SJSA1 (cell line): ENCODE data around the gene RFLNA. TPM values are rescaled to one million over a fixed set of nuclear protein-coding genes. Genes with fewer than 3 reads are reported as not detected.
"Not testable (repeated sequence)": the region's sequence is repeated elsewhere in the genome, so short reads cannot be mapped to it uniquely, and the experiment has no call there.

Experiments
- DNase-seq, 2 experiments: peaks; one replicate each; pipeline ENCODE4 v3.0.0-alpha.2; 2015 to 2020; ENCODE audit warnings: low spot score in 2 of 2, low read depth in 1 of 2
- H3K27ac ChIP-seq: fragments of 250-450 bp; sonication (Bioruptor Pico); 2 replicates; pipeline ENCODE4 v1.5.1; 2020; ENCODE audit warnings: mild to moderate bottlenecking, moderate library complexity
- H3K27me3 ChIP-seq: fragments of 250-450 bp; sonication (Bioruptor Pico); replicated peaks from 2 replicates; pipeline ENCODE4 v1.5.1; 2020; ENCODE audit warnings: mild to moderate bottlenecking, moderate library complexity
- H3K36me3 ChIP-seq: fragments of 250-450 bp; sonication (Bioruptor Pico); 2 replicates; pipeline ENCODE4 v1.5.1; 2020; ENCODE audit warnings: mild to moderate bottlenecking
- H3K4me1 ChIP-seq: fragments of 250-450 bp; sonication (Bioruptor Pico); replicated peaks from 2 replicates; pipeline ENCODE4 v1.6.1; 2021; ENCODE audit warnings: mild to moderate bottlenecking
- H3K4me3 ChIP-seq: fragments of 250-450 bp; sonication (Bioruptor Pico); 2 replicates; pipeline ENCODE4 v1.5.1; 2020; ENCODE audit warnings: mild to moderate bottlenecking
- H3K9me3 ChIP-seq: fragments of 250-450 bp; sonication (Bioruptor Pico); replicated peaks from 2 replicates; pipeline ENCODE4 v1.5.1; 2020; ENCODE audit warnings: mild to moderate bottlenecking
- total RNA-seq: library from RNA; depleted of rRNA; stranded (reverse); fragments of >200 nt; shearing (Covaris generic); gene quantifications from 2 replicates; pipeline ENCODE4 v1.2.3, GENCODE V29; 2014

The RFLNA gene
- total RNA-seq, 1 experiment from 2014 or later, result not detected

DNA sequence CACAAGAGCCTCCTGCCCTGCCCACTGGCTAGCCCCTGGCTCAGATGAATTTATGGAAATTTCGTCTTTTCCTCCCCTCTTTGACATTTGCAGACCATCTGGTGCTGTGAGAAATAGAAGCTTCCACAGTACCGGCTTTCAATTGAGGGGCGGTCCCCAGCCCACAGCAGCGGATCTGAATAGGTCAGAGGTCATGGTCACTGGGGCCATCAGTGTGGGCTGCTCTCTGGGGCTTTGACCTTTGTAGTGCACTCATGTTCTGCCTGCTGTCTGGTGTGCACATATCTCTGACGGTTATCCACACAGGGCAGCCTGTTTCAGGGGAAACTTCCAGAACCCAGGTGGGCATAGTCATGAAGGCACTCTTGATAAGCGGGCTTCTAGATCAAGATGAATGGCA lies 2.5 kb upstream of the RFLNA start:
- no peak for DNase-seq
- H3K4me3 ChIP-seq, result no peak overlapping the region
- peaks cover 28% of the 10 kb centered on the region for H3K27me3 ChIP-seq
- H3K9me3 ChIP-seq, result peaks cover 3% of the 10 kb centered on the region; the same call in 1 of the 2 replicates
- peaks cover 14% of the 10 kb centered on the region for H3K4me1 ChIP-seq
- no peaks in the 10 kb centered on the region for H3K36me3 ChIP-seq
- no peak overlapping the region for H3K27ac ChIP-seq

DNA sequence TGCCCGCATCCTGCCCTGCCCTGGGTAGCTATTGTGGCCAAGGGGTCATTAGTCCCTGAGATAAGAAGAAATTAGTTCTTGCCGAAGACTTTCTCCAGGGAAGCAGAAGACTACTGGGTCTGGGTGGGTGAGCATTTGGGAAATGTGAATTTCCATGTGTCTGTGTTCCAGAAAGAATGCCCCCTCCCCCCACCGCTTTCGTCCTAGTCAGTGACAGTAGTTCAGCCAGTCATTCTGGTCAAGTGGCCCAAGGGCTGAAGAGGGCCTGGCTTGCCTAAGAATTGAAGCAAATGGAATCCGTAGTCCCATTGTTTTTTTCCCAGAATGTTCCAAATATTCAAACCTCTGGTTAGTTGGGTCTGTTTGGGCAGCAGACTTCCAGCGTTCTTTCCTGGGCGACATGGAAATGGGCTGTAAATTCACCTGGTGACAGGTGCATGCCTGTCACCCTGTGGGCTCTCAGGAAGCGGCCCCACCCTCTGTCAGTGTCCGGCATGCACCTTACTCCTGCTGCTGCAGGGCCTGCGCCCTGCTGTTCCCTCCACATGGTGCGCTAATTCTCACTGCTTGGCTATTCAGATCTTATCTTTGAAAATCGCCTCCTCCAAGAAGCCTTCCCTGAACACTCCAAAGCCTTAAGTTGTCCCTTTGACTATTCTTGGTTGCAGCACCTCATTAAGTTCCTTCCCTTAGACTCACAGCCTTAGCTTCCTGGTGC lies 1.4 kb upstream of the RFLNA start:
- DNase-seq, result no peak
- Histone ChIP-seq H3K36me3 (no peaks in the 10 kb centered on the region), H3K27me3 (peaks cover 31% of the 10 kb centered on the region), H3K4me1 (peaks cover 14% of the 10 kb centered on the region), H3K27ac (no peak overlapping the region), H3K4me3 (no peak overlapping the region), H3K9me3 (peaks cover under 1% of the 10 kb centered on the region; the same call in 1 of the 2 replicates)

DNA sequence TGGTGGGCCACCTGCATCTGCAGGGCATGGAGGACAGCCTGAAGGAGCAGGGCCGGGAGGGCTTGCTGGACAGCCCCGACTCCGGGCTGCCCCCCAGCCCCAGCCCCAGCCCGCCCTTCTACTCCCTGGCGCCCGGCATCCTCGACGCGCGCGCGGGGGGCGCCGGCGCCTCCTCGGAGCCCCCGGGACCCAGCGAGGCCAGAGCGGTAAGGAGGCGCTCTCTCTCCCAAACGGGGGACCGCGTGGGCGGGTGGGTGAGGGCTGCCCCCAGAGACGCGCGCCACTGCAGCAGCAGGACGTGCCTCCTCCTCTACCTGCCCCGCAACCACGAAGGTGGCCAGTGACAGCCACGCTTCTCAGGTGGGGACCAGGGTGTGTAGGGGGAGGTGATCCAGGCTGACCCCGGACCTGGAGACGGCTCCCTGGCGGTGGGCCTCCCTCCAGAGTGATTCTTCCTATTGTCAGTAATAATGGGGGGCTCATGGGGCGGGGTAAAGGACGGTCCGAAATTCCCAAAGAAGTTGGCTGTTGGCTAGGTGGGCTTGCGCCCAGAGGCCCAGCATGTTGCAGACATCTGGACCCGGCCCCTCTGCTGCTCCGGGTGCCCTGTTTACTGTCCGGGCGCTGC lies 652 bp downstream of the RFLNA start:
- Histone ChIP-seq H3K27me3 (peaks cover 37% of the 10 kb centered on the region), H3K36me3 (no peaks in the 10 kb centered on the region), H3K4me1 (no peaks in the 10 kb centered on the region; the same call in 1 of the 2 replicates), H3K9me3 (no peaks in the 10 kb centered on the region), H3K4me3 (no peak overlapping the region), H3K27ac (no peak overlapping the region)
- DNase-seq, result no peak

DNA sequence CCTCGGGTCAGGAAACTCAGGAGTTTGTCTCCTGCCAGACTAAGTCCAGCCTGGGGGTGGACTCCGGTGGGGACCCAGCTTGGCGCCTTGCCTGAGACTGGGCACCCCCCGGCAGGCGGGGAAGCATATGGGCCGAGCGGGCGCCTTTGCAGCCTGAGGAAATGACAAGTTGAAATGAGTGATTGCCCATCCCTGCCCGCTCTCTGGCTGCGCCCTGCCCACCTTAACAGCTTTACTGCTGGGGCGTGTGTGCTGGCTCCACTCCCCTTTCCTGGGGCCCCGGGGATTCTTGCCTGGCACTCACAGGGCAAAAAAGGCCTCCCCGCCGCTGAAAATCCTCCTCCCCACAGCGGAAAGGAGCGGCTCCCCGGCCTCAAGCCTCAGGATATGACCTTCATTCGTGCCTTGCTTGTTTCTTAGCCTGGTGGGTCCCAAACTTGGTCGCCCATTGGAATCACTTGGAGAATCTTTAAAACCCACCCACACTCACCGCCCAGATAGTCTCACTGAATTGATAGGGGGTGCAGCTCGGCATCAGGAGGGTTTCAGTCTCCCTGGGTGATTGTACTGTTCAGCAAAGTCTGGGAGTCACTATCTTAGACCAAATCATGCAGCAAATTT lies 1.5 kb downstream of the RFLNA start:
- Histone ChIP-seq H3K9me3 (no peaks in the 10 kb centered on the region), H3K27me3 (peaks cover 37% of the 10 kb centered on the region), H3K4me1 (no peaks in the 10 kb centered on the region; the same call in 1 of the 2 replicates), H3K36me3 (no peaks in the 10 kb centered on the region), H3K4me3 (no peak overlapping the region), H3K27ac (no peak overlapping the region)
- no peak for DNase-seq

DNA sequence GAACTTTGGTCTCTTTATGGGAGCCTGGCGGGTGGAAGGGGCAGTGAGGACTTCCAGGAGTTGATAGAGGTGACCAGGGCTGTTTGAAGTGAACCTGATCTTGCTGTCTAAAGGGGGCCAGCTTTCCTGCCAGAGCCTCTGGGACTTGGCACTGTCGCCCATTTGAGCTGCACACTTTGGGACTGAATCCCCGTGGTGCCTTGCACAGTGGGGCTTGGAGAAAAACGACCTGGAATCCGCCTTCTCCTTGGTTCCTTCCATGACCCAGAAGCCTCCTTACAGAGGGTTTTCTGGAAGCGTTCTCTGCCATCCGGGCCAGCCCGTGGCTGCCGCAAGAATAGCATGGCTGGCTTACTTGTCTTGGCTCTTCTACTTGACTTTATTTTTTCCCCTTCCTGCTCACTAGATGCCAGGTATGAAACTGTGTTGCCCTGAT lies 2.0 kb downstream of the RFLNA start:
- no peak overlapping the region for H3K27ac ChIP-seq
- no peaks in the 10 kb centered on the region for H3K9me3 ChIP-seq
- peaks cover 37% of the 10 kb centered on the region for H3K27me3 ChIP-seq
- H3K4me1 ChIP-seq, result no peaks in the 10 kb centered on the region; the same call in 1 of the 2 replicates
- no peaks in the 10 kb centered on the region for H3K36me3 ChIP-seq
- no peak for DNase-seq
- no peak overlapping the region for H3K4me3 ChIP-seq

DNA sequence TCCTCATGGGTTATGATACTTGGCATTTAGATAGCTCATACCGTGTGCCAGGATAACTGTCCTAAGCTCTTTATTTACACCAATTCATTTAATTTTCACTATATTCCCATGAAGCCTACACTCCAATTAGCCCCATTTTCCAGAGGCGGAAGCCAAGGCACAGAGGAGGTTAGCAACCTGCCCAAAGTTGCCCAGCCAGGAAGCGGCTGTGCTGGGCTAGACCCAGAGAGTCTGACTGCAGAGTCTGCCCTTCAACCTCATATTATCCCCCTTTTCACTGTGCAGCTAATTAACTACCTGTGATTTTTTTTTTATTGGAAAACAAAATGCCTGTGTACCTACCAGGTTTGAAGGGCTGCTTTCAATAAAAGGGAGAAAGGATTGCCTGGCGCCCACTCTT lies 2.5 kb downstream of the RFLNA start:
- H3K27ac ChIP-seq, result no peak overlapping the region
- H3K27me3 ChIP-seq, result peaks cover 37% of the 10 kb centered on the region
- no peaks in the 10 kb centered on the region for H3K9me3 ChIP-seq
- no peak overlapping the region for H3K4me3 ChIP-seq
- no peak for DNase-seq
- no peaks in the 10 kb centered on the region; the same call in 1 of the 2 replicates for H3K4me1 ChIP-seq
- H3K36me3 ChIP-seq, result no peaks in the 10 kb centered on the region

DNA sequence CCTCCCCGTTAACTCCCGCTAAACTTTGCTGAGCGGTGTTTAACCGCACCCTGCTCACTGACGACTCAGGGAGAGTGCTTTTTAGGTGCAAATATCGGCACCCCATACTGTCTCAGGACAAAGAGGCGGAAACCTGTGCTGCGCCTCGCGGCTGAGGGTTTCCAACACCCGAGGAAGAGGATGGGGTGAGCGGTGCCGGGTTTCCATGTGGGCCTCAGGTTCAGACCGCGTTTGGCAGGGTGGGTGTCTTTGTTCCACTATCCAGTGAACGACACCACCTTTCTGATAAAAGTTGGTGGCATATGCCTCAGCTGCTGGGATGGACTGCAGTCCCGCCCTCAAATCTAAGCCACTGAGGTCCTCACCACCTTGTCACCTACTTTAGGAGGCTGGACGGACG lies 3.0 kb downstream of the RFLNA start:
- Histone ChIP-seq H3K9me3 (no peaks in the 10 kb centered on the region), H3K4me3 (no peak overlapping the region), H3K4me1 (no peaks in the 10 kb centered on the region; the same call in 1 of the 2 replicates), H3K36me3 (no peaks in the 10 kb centered on the region), H3K27ac (no peak overlapping the region), H3K27me3 (peaks cover 37% of the 10 kb centered on the region)
- DNase-seq, result no peak

DNA sequence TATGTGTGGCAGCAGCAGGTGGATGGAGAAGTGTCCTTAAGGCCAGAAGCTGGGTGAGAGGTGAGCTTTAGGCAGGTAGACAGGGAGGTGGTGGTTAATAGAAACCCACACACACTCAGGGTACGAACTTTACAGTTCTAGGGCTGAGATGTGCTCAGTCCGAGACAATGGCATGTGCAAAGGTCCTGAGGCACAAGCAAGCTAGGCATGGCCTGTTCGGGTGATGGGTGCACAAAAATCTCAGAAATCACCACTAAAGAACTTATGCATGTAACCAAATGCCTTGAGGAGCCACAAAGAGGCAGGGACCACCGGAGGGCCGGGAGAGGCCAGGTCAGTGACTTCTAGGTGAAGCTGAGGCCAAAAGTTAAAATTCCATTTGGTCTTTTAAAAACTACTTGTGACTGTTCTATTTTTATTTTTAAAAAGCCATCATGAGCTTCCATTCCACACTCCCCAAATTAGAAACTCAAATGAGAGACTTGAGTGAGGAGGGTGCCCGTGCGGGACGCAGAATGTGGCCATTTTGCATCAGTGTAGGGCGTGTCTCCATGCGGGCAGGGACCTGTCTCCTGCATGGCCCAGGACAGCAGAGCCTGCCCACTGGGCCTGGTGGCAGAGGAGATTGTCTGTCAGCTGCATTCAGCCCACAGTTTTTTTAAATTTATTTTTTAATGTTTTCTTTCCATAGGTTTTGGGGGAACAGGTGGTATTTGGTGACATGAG lies 4.0 kb downstream of the RFLNA start:
- Histone ChIP-seq H3K27me3 (peaks cover 37% of the 10 kb centered on the region), H3K36me3 (no peaks in the 10 kb centered on the region)

DNA sequence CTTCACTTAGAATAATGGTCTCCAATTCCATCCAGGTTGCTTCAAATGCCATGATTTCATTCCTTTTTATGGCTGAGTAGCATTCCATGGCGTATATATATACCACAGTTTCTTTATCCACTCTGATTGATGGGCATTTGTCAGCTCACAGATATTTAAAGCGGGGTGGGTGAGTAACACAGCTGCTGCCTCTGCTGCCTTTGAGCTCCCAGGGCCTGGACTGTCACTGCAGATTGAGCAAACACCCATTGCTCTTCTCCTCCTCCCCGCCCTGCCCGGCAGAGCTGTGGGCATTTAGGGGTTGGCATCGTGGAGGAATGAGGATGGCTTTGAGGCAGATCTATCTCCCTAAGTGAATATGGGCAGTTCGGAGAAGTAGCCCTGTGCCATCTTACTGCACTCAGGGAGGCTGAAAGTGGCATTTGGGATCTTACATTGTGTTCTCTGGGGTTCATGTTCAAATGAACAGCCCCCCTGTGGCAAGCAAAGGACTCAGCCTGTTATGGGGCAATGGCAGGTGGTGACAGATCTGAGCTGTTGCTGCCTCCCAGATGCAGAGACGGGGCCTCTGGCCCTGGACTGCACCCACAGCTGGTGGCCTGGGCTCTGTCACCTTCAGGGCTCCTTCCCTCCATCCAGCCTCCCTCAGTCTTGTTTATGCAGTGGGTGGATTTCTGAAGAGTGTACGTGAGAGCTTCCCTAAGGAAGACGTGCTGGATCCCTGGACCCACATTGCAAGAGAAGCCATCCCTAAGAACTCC lies 4.9 kb downstream of the RFLNA start:
- no peaks in the 10 kb centered on the region; the same call in 1 of the 2 replicates for H3K4me1 ChIP-seq
- H3K4me3 ChIP-seq, result no peak overlapping the region
- H3K9me3 ChIP-seq, result no peaks in the 10 kb centered on the region
- H3K27me3 ChIP-seq, result peaks cover 30% of the 10 kb centered on the region
- DNase-seq, result no peak
- no peaks in the 10 kb centered on the region for H3K36me3 ChIP-seq
- H3K27ac ChIP-seq, result no peak overlapping the region

More for the DNA sequence above, 4.0 kb downstream of the RFLNA start:
- no peak overlapping the region for H3K4me3 ChIP-seq
- H3K27ac ChIP-seq, result no peak overlapping the region
- H3K9me3 ChIP-seq, result no peaks in the 10 kb centered on the region
- no peaks in the 10 kb centered on the region; the same call in 1 of the 2 replicates for H3K4me1 ChIP-seq
- no peak for DNase-seq

DNA sequence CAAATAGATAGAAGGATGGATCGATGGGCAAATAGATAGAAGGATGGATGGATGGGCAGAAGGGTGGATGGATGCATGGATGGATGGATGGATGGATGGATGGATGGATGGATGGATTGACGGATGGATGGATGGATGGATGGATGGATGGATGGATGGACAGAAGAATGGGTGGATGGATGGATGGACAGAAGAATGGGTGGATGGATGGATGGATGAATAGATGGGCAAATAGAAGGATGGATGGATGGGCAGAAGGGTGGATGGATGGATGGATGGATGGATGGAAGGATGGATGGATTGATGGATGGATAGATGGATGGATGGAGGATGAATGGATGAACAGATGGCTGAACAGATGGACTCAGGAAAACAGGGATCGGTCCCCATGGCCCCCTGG lies 5.8 kb downstream of the RFLNA start:
- not testable (repeated sequence) for H3K27ac ChIP-seq, H3K4me3 ChIP-seq, DNase-seq, H3K4me1 ChIP-seq, H3K9me3 ChIP-seq, H3K36me3 ChIP-seq
- peaks cover 24% of the 10 kb centered on the region for H3K27me3 ChIP-seq

DNA sequence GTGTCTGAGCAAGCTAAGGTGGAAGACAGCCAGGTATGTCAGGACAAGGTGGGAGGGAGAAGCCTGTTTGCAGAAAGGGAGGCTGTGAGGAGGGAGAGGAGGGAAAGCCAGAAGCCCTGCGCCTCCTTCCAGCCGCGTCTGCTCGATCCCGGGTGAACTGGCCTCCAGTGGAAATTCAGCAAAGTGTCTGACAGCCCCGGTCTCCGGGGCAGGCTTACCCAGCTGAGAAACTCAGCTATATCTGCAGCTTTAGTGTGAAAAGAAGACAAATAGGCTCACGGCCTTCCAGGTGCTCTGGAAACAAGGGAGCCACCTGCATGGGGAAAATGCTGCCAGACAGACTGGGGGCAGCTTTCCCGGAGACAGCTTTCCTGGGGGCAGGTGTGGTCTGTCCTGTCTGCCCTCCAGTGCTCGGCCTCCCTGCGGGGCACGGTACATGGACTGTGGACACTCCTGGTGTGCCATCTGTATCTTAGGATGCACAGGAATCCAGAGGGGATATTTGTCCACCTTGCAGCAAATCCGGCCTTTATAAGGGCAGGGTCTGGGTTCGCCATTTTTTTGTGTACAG lies 6.3 kb downstream of the RFLNA start:
- H3K4me3 ChIP-seq, result no peak overlapping the region
- no peaks in the 10 kb centered on the region for H3K9me3 ChIP-seq
- H3K27ac ChIP-seq, result no peak overlapping the region

DNA sequence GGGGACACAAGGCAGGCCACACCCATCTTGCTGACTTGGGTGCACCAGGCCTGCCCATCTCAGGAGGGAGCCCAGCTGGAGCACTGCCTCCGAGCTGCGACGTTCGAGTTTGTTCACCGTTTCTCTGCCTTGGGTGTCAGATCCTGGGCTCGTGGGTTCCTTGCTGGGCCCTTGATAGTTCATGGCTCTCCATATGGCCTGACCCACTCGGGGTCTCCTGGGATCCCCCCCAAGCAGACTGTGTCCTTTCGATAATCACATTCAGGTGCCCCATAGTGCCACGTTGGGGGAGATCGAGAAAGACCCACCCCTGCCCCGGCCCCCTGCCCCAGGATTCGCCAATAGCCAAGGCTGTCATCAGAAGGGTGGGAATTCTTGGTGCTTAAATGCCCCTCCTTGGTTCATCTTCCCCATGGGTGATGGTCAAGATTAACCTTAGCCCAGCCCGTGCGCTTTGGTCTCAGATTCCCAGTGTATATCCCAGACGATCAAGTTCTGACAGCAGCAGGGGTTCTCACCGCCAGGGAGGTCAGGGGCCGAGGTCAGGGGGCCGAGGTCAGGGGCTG lies 7.4 kb downstream of the RFLNA start:
- Histone ChIP-seq H3K27ac (no peak overlapping the region), H3K9me3 (no peaks in the 10 kb centered on the region), H3K27me3 (peaks cover 10% of the 10 kb centered on the region), H3K36me3 (no peaks in the 10 kb centered on the region), H3K4me3 (no peak overlapping the region), H3K4me1 (no peaks in the 10 kb centered on the region)
- no peak for DNase-seq

More for the DNA sequence above, 6.3 kb downstream of the RFLNA start:
- no peaks in the 10 kb centered on the region for H3K36me3 ChIP-seq
- no peak for DNase-seq
- peaks cover 21% of the 10 kb centered on the region for H3K27me3 ChIP-seq
- H3K4me1 ChIP-seq, result no peaks in the 10 kb centered on the region
